Left lung (tissue), 10 donors: ENCODE data around the gene ACSBG1. TPM values are rescaled to one million over a fixed set of nuclear protein-coding genes. Genes with fewer than 3 reads are reported as not detected.

Source experiments
- ATAC-seq: fragments of 200-7000 bp; cut with Tn5 transposase; one replicate; pipeline ENCODE4 v1.9.1; 2020; ENCODE audit warnings: moderate library complexity
- DNase-seq, 4 donors: peaks; one replicate each; pipeline ENCODE4 v3.0.0-alpha.2; 2013 to 2020
- H3K27ac ChIP-seq, 2 donors: fragments of 200-600 bp; sonication (generic) in 1 of 2; one replicate each; pipeline versions ENCODE4 v1.5.0 to v1.8.0; 2020 to 2021
- H3K27me3 ChIP-seq, 2 donors: fragments of 200-600 bp; sonication (generic) in 1 of 2; one replicate each; pipeline versions ENCODE4 v1.5.0 to v1.8.0; 2020 to 2021
- H3K36me3 ChIP-seq, 2 donors: fragments of 200-600 bp; sonication (generic) in 1 of 2; one replicate each; pipeline versions ENCODE4 v1.5.0 to v1.8.0; 2020 to 2021
- H3K4me1 ChIP-seq, 2 donors: fragments of 200-600 bp; one replicate each; pipeline ENCODE4 v1.8.0; 2021
- H3K4me3 ChIP-seq, 2 donors: fragments of 200-600 bp; sonication (generic) in 1 of 2; one replicate each; pipeline versions ENCODE4 v1.5.0 to v1.8.0; 2020 to 2021; ENCODE audit warnings: mild to moderate bottlenecking in 1 of 2
- H3K9me3 ChIP-seq, 2 donors: fragments of 200-600 bp; sonication (generic) in 1 of 2; one replicate each; pipeline versions ENCODE4 v1.5.0 to v1.8.0; 2020 to 2021
- intact Hi-C, 2 donors: fragments of 100-400 bp; cut with DNase I; formaldehyde crosslinking; loops; one replicate each; pipeline versions ENCODE4 v1.11.2 to v1.14.2; 2022
- polyA plus RNA-seq, 6 donors: library from polyadenylated mRNA; unstranded; fragments of 120-200 nt; gene quantifications; one replicate each; pipeline ENCODE4 v1.2.1, GENCODE V29; 2013; ENCODE audit not compliant: insufficient read length in 6 of 6
- total RNA-seq, 2 donors: library from RNA; stranded (reverse); fragmentation: NEBNext Ultra II Directional; extraction: Animal tissue kit (Norgen Biotek cat#: 25700); gene quantifications; one replicate each; pipeline ENCODE4 v1.2.1, GENCODE V29; 2021
- TF ChIP-seq, protein P1 (sequence below), 2 donors: fragments of 200-600 bp; sonication (generic) in 1 of 2; IDR thresholded peaks; one replicate each; pipeline versions ENCODE4 v1.5.0 to v1.8.0; 2021; ENCODE audit warnings: antibody characterized with exemption in 2 of 2
- donor health status: DM: no; HTN: yes; CAD: no.
- donor health status: DM: no; HTN: no; CAD: no.

Gene ACSBG1
- total and polyA plus RNA-seq, 8 donors = 0.42 to 1.9 (median 0.79) TPM; not detected in 1

DNA sequence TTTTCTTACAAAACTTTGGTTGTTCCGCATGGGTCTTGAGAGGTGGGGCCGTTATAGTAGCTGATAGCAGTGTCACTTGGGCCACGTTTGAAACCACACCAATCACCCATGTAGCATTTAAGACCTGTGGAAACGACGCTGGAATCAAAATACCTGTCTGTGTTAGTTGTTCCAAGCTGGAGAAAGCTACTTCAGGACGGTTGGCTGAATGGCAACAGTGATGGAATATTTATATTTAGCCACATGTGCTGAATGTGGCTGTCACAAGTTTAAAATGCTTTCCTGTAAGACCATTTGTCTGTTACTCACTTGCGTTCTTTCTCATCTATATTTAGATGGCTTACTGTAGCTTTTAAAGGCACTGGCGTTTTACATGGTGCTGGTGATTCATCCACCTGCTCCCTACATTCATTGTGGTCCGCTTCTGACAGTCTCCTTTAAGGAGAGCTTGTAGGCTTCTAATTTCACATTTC is 31.4 kb upstream of the ACSBG1 start:
- H3K36me3 ChIP-seq = no peaks in the 10 kb centered on the region
- no peaks in the 10 kb centered on the region for H3K9me3 ChIP-seq
- peaks cover 8 to 18% of the 10 kb centered on the region in 2 donors for H3K4me1 ChIP-seq
- ATAC-seq (no peak), DNase-seq (no peak)
- H3K4me3 ChIP-seq = peak overlapping the region in 1 of 2 donors; percentile 64
- no peaks in the 10 kb centered on the region for H3K27me3 ChIP-seq
- H3K27ac ChIP-seq = no peak overlapping the region
- TF ChIP-seq, protein P1, sequence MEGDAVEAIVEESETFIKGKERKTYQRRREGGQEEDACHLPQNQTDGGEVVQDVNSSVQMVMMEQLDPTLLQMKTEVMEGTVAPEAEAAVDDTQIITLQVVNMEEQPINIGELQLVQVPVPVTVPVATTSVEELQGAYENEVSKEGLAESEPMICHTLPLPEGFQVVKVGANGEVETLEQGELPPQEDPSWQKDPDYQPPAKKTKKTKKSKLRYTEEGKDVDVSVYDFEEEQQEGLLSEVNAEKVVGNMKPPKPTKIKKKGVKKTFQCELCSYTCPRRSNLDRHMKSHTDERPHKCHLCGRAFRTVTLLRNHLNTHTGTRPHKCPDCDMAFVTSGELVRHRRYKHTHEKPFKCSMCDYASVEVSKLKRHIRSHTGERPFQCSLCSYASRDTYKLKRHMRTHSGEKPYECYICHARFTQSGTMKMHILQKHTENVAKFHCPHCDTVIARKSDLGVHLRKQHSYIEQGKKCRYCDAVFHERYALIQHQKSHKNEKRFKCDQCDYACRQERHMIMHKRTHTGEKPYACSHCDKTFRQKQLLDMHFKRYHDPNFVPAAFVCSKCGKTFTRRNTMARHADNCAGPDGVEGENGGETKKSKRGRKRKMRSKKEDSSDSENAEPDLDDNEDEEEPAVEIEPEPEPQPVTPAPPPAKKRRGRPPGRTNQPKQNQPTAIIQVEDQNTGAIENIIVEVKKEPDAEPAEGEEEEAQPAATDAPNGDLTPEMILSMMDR (IDR thresholded peaks at IDR 0.05) = no peak
- intact Hi-C loops = no loop called here

DNA sequence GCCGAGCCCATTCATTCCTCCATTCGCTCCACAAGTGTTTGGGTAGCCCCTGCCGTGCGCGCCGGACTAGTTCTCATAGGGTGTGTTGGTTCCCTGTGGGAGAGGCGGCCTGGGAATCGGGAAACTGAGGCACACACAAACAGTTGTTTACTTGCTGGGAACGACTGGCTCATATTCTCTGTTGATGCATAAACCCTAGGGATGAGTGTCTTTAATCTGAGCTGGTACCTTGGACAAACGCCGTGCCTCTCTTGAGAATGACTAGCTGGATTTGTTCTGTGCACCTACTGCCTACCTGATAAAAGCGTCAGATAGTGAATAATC is 30.7 kb upstream of the ACSBG1 start:
- H3K9me3 ChIP-seq = no peaks in the 10 kb centered on the region
- no peaks in the 10 kb centered on the region for H3K27me3 ChIP-seq
- peaks cover 8 to 18% of the 10 kb centered on the region in 2 donors for H3K4me1 ChIP-seq
- H3K36me3 ChIP-seq = no peaks in the 10 kb centered on the region
- DNase-seq = no peak
- TF ChIP-seq, protein P1 (IDR thresholded peaks at IDR 0.05) = no peak
- peak overlapping the region; percentile 55 to 64 for H3K4me3 ChIP-seq
- intact Hi-C loops = no loop called here
- H3K27ac ChIP-seq = peak overlapping the region; percentile 39 to 42
- peak; percentile 4 for ATAC-seq

DNA sequence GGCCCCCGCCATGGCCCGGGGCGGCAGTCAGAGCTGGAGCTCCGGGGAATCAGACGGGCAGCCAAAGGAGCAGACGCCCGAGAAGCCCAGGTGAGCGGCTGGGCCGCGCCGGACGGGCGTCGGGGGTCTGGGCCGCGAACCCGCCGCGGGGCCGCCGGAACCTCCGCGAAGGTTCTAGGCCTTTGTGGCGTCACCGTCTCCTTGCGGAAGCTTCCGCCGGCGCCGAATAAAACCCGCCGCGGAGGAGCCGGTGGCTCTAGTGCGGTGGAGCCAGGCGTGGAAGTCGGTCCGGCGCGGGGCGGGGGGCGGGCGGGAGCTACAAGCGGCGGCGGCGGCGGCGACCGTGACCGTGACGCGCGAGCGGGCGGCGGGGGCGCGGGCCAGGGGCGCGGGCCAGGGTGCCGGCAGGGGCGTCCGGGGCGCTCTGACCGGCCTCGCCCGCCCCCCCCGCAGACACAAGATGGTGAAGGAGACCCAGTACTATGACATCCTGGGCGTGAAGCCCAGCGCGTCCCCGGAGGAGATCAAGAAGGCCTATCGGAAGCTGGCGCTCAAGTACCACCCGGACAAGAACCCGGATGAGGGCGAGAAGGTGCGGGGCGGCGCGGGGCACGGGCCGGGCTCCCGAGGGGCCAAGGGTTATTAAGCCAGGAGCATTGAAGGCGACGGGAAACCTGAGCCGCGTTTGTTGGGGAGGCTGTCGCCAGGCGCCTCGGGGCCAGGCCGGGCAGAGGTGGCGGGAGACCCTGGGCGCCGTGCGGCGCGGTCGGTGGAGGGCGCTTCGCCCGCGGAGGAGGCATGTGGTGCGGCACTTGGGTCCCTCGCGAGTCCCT is 30.2 kb upstream of the ACSBG1 start, which contains the start of gene DNAJA4:
TSS of gene DNAJA4 (plus strand) at position 259 of the 833 bp plus-strand sequence. CDS start at position 461, 202 bp downstream.
- H3K27ac ChIP-seq = peak within 1 kb of the TSS; percentile 42 to 61
- ATAC-seq (peak; percentile 76), DNase-seq (peak; percentile 47 to 88 (median 58))
- intact Hi-C loops = no loop called here
- no peaks in the 10 kb centered on the region for H3K27me3 ChIP-seq
- no peaks in the 10 kb centered on the region for H3K36me3 ChIP-seq
- no peaks in the 10 kb centered on the region for H3K9me3 ChIP-seq
- TF ChIP-seq, protein P1 (IDR thresholded peaks at IDR 0.05) = no peak
- peak within 1 kb of the TSS; percentile 55 to 64 for H3K4me3 ChIP-seq
- H3K4me1 ChIP-seq = peaks cover 8 to 18% of the 10 kb centered on the region in 2 donors

DNA sequence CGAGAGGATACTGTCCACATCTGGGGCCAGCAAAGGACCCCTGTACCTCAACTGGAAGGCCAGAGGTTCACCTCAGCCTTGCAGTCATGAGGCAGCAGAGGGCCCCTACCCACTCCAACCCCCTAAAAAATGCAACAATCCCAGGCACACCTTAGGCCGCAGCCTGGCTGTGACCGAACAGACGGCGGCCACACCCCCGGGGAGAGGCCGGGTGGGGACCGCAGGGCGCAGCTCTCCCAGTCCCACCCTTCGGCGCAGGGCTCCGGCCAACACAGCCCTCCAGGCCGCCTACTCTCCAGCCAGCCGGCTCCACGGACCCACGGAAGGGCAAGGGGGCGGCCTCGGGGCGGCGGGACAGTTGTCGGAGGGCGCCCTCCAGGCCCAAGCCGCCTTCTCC is 29.5 kb upstream of the ACSBG1 start:
- Histone ChIP-seq H3K36me3 (no peaks in the 10 kb centered on the region), H3K4me3 (peak overlapping the region; percentile 55 to 64), H3K9me3 (no peaks in the 10 kb centered on the region), H3K27ac (peak overlapping the region; percentile 31 to 61), H3K4me1 (peaks cover 8 to 18% of the 10 kb centered on the region in 2 donors), H3K27me3 (no peaks in the 10 kb centered on the region)
- TF ChIP-seq, protein P1 (IDR thresholded peaks at IDR 0.05) = no peak
- intact Hi-C loops = no loop called here
- DNase-seq = peak in 1 of 4 donors; percentile 77
- ATAC-seq = no peak

DNA sequence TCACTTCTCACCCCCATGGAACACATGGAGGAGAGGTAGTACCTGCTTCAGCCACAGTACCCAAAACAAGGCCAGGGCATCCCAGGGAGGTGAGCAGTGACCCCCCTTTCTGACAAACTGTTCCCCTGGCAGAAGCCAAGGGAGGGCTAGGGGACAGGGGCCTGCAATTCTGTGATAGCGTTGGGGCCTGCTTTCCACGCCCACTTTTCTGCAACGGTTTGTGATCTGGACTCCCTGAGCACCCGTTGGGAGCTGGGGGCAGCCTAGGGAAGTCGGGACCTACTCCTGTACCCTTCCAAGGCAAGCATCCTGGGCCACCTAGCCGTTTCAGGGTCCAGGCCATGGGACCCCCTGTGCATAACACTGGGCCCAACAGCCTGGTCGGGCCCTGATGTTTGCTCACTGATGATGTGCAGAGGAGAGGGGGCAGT is 29.0 kb upstream of the ACSBG1 start:
- TF ChIP-seq, protein P1 (IDR thresholded peaks at IDR 0.05) = no peak
- intact Hi-C loops = no loop called here
- DNase-seq (no peak), ATAC-seq (no peak)
- H3K4me1 ChIP-seq = peaks cover 8 to 18% of the 10 kb centered on the region in 2 donors
- H3K36me3 ChIP-seq = no peaks in the 10 kb centered on the region
- no peak overlapping the region for H3K4me3 ChIP-seq
- no peak overlapping the region for H3K27ac ChIP-seq
- no peaks in the 10 kb centered on the region for H3K9me3 ChIP-seq
- H3K27me3 ChIP-seq = no peaks in the 10 kb centered on the region
